Measurements from ENCODE around the gene MTMR11.

DNA sequence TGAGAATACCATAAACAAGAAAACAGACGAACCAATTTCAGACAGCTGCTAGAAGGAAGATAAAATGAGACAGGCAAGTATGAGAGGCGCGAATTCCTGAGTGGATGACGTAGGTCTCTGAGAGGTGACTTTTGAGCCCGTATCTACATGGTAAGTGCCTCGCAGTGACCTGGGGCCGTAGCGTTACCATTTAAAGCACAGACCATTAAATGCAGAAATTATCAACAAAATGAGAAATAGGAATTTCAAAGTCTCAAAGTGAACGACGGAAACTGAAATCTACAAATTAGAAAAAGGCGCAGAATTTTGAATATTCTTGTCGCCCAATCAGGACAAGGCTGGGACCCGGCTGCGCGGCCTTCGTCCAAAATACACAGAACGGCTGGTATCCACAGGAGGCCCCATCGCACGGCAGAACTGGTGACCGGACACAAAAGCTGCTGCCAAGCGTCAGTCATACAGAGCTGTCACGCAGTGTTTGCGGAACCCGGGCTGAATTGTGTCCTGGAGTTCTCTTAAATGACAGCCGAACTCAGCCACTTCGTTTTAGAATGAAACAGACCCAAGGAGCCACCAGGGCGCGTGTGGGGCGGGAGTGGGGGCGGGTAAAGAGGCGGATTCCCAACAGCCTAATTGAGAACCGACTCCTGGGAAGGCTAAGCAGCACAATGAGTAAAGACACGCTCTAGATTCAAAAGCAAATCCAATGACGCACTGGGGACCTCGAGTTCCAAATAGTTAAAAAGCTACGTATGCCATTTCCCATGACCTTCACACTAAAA lies 51.1 kb downstream of the MTMR11 start:
- TF ChIP-seq ARNTL (CRISPR knock-in tag; IDR thresholded peaks at IDR 0.05; ENCODE audit: borderline replicate concordance, low read depth) (no peak), RARB (CRISPR knock-in tag; IDR thresholded peaks at IDR 0.05) (peak; percentile 76; the same call in 1 of the 2 replicates), ZC3H10 (CRISPR knock-in tag; IDR thresholded peaks at IDR 0.05) (peak; percentile 49; the same call in 1 of the 2 replicates), GLIS3 (CRISPR knock-in tag; IDR thresholded peaks at IDR 0.05) (no peak; the same call in 1 of the 2 replicates), BACH2 (CRISPR knock-in tag; IDR thresholded peaks at IDR 0.05; ENCODE audit: borderline replicate concordance) (no peak), CSDC2 (CRISPR knock-in tag; IDR thresholded peaks at IDR 0.05) (no peak), TOX (CRISPR knock-in tag; IDR thresholded peaks at IDR 0.05; ENCODE audit: borderline replicate concordance) (peak; percentile 54; the same call in 1 of the 2 replicates), SNAI2 (CRISPR knock-in tag; IDR thresholded peaks at IDR 0.05) (no peak), TCF4 (CRISPR knock-in tag; IDR thresholded peaks at IDR 0.05; ENCODE audit: borderline replicate concordance) (no peak), ZNF8 (CRISPR knock-in tag; IDR thresholded peaks at IDR 0.05) (no peak), ZNF70 (CRISPR knock-in tag; IDR thresholded peaks at IDR 0.05) (no peak)
- TF ChIP-seq, protein P1, sequence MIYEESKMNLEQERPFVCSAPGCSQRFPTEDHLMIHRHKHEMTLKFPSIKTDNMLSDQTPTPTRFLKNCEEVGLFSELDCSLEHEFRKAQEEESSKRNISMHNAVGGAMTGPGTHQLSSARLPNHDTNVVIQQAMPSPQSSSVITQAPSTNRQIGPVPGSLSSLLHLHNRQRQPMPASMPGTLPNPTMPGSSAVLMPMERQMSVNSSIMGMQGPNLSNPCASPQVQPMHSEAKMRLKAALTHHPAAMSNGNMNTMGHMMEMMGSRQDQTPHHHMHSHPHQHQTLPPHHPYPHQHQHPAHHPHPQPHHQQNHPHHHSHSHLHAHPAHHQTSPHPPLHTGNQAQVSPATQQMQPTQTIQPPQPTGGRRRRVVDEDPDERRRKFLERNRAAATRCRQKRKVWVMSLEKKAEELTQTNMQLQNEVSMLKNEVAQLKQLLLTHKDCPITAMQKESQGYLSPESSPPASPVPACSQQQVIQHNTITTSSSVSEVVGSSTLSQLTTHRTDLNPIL (CRISPR knock-in tag; IDR thresholded peaks at IDR 0.05; ENCODE audit: low read depth) = 0 out of 2 replicates have a peak, but pooled peaks have one; percentile 48
- TF ChIP-seq, protein P2, sequence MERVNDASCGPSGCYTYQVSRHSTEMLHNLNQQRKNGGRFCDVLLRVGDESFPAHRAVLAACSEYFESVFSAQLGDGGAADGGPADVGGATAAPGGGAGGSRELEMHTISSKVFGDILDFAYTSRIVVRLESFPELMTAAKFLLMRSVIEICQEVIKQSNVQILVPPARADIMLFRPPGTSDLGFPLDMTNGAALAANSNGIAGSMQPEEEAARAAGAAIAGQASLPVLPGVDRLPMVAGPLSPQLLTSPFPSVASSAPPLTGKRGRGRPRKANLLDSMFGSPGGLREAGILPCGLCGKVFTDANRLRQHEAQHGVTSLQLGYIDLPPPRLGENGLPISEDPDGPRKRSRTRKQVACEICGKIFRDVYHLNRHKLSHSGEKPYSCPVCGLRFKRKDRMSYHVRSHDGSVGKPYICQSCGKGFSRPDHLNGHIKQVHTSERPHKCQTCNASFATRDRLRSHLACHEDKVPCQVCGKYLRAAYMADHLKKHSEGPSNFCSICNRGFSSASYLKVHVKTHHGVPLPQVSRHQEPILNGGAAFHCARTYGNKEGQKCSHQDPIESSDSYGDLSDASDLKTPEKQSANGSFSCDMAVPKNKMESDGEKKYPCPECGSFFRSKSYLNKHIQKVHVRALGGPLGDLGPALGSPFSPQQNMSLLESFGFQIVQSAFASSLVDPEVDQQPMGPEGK (CRISPR knock-in tag; IDR thresholded peaks at IDR 0.05; ENCODE audit: borderline replicate concordance) = peak; percentile 74
- TF ChIP-seq, protein P3, sequence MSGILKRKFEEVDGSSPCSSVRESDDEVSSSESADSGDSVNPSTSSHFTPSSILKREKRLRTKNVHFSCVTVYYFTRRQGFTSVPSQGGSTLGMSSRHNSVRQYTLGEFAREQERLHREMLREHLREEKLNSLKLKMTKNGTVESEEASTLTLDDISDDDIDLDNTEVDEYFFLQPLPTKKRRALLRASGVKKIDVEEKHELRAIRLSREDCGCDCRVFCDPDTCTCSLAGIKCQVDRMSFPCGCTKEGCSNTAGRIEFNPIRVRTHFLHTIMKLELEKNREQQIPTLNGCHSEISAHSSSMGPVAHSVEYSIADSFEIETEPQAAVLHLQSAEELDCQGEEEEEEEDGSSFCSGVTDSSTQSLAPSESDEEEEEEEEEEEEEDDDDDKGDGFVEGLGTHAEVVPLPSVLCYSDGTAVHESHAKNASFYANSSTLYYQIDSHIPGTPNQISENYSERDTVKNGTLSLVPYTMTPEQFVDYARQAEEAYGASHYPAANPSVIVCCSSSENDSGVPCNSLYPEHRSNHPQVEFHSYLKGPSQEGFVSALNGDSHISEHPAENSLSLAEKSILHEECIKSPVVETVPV (CRISPR knock-in tag; IDR thresholded peaks at IDR 0.05) = peak; percentile 35; the same call in 1 of the 2 replicates
